M059J (cell line): ENCODE results near the gene L3MBTL1. TPM values are rescaled to one million over a fixed set of nuclear protein-coding genes. Genes with fewer than 3 reads are reported as not detected.

ENCODE experiments used
- DNase-seq: peaks from one replicate; pipeline ENCODE4 v3.0.0-alpha.2; 2012; ENCODE audit warnings: low read depth
- total RNA-seq: library from RNA; depleted of rRNA; stranded (reverse); fragments of >200 nt; shearing (Covaris generic); gene quantifications from 2 replicates; pipeline ENCODE4 v1.2.3, GENCODE V29; 2014

Gene L3MBTL1
- total RNA-seq, 1 experiment from 2014 or later = 6.0 TPM

GRCh38 chr20:43506238-43506637 lies 1.3 kb upstream of the L3MBTL1 start:
- no peak for DNase-seq

GRCh38 chr20:43508106-43508505 lies 609 bp downstream of the L3MBTL1 start:
- no peak for DNase-seq

- DNase-seq = no peak
These were observed 1.1 kb downstream of the L3MBTL1 start for GRCh38 chr20:43508604-43509040.

GRCh38 chr20:43511879-43512278 lies 4.4 kb downstream of the L3MBTL1 start:
- DNase-seq = no peak

- DNase-seq = no peak
These were observed 6.0 kb downstream of the L3MBTL1 start for GRCh38 chr20:43513372-43513930.

GRCh38 chr20:43513931-43514647 lies 6.6 kb downstream of the L3MBTL1 start:
- peak; percentile 100 for DNase-seq

GRCh38 chr20:43514648-43514999 lies 7.1 kb downstream of the L3MBTL1 start:
- DNase-seq = no peak

- DNase-seq = no peak
These were observed 8.1 kb downstream of the L3MBTL1 start for GRCh38 chr20:43515628-43516027.

- DNase-seq = no peak
These were observed 8.8 kb downstream of the L3MBTL1 start for GRCh38 chr20:43516251-43516824.

- DNase-seq = no peak
These were observed 12.7 kb downstream of the L3MBTL1 start for GRCh38 chr20:43520074-43520630.

GRCh38 chr20:43525021-43525420 lies 17.5 kb downstream of the L3MBTL1 start:
- DNase-seq = no peak

GRCh38 chr20:43528258-43528875 lies 20.9 kb downstream of the L3MBTL1 start:
- no peak for DNase-seq

- DNase-seq = no peak
These were observed 21.6 kb downstream of the L3MBTL1 start for GRCh38 chr20:43529051-43529450.

GRCh38 chr20:43529457-43530153 lies 22.1 kb downstream of the L3MBTL1 start:
- no peak for DNase-seq

- DNase-seq = peak; percentile 29
These were observed 23.0 kb downstream of the L3MBTL1 start for GRCh38 chr20:43530321-43531090.

GRCh38 chr20:43531091-43531443 lies 23.6 kb downstream of the L3MBTL1 start:
- no peak for DNase-seq

- no peak for DNase-seq
These were observed 25.0 kb downstream of the L3MBTL1 start for GRCh38 chr20:43532416-43533055.

- no peak for DNase-seq
These were observed 25.6 kb downstream of the L3MBTL1 start for GRCh38 chr20:43533060-43533459.

GRCh38 chr20:43534016-43534415 lies 26.5 kb downstream of the L3MBTL1 start:
- no peak for DNase-seq

GRCh38 chr20:43534791-43535350 lies 27.4 kb downstream of the L3MBTL1 start:
- no peak for DNase-seq
